GM19023 (cell line): ENCODE results near the gene BTBD7.

ENCODE experiments used
- ATAC-seq: cut with Tn5 transposase; IDR thresholded peaks from one replicate; pipeline ENCODE4 v1.9.1; 2021; ENCODE audit warnings: mild to moderate bottlenecking, moderate library complexity; ENCODE audit not compliant: unreplicated experiment

BTBD7 gene

GRCh38 chr14:93200553-93200952 is 132.3 kb downstream of the BTBD7 start:
- ATAC-seq: no peak

GRCh38 chr14:93199031-93199430 is 133.8 kb downstream of the BTBD7 start:
- ATAC-seq: no peak

- no peak for ATAC-seq
Measured at GRCh38 chr14:93195316-93195999, 137.4 kb downstream of the BTBD7 start.
